ENCODE measurements around the gene NUFIP2. TPM values are rescaled to one million over a fixed set of nuclear protein-coding genes. Genes with fewer than 3 reads are reported as not detected.

NUFIP2 gene
- total RNA-seq, 6 donors from 2014 or later = 17.9 to 85.9 (median 38.4) TPM

- Histone ChIP-seq H3K4me3 (no peak overlapping the region), H3K27ac (no peak overlapping the region), H3K9me3 (no peaks in the 10 kb centered on the region), H3K4me1 (peaks cover 0 to 5% (median 1%) of the 10 kb centered on the region in 4 donors), H3K36me3 (peaks cover 19 to 90% (median 52%) of the 10 kb centered on the region in 4 donors), H3K27me3 (no peaks in the 10 kb centered on the region)
- no peak for ATAC-seq (ENCODE audit: low FRiP score in 2 of 2)
- no peak for TF ChIP-seq POLR2A (IDR thresholded peaks at IDR 0.05)
- no peak for TF ChIP-seq EP300 (IDR thresholded peaks at IDR 0.05)
- no peak for TF ChIP-seq POLR2AphosphoS5 (IDR thresholded peaks at IDR 0.05)
- no peak for TF ChIP-seq CTCF (IDR thresholded peaks at IDR 0.05)
- 89 to 91% methylated on average over 5 of the region's 5 CpGs for WGBS, 2 donors
- no peak for DNase-seq
Measured at GRCh38 chr17:29263916-29264315, 30.0 kb downstream of the NUFIP2 start.

GRCh38 chr17:29257756-29258155, 36.2 kb downstream of the NUFIP2 start:
- no peak overlapping the region for H3K4me3 ChIP-seq
- H3K27ac ChIP-seq = peak overlapping the region in 1 of 4 donors; percentile 44
- DNase-seq = no peak
- TF ChIP-seq POLR2A (IDR thresholded peaks at IDR 0.05) = no peak
- TF ChIP-seq POLR2AphosphoS5 (IDR thresholded peaks at IDR 0.05) = no peak
- TF ChIP-seq EP300 (IDR thresholded peaks at IDR 0.05) = no peak
- no peak for TF ChIP-seq CTCF (IDR thresholded peaks at IDR 0.05)
- peaks cover 27 to 41% (median 34%) of the 10 kb centered on the region in 4 donors for H3K4me1 ChIP-seq
- no peaks in the 10 kb centered on the region for H3K9me3 ChIP-seq
- no peaks in the 10 kb centered on the region for H3K27me3 ChIP-seq
- ATAC-seq (ENCODE audit: low FRiP score in 2 of 2) = peak in 1 of 2 donors; percentile 50
- 62 to 69% methylated on average over 3 of the region's 3 CpGs for WGBS, 2 donors
- peaks cover 7 to 40% (median 14%) of the 10 kb centered on the region in 4 donors for H3K36me3 ChIP-seq

DNA sequence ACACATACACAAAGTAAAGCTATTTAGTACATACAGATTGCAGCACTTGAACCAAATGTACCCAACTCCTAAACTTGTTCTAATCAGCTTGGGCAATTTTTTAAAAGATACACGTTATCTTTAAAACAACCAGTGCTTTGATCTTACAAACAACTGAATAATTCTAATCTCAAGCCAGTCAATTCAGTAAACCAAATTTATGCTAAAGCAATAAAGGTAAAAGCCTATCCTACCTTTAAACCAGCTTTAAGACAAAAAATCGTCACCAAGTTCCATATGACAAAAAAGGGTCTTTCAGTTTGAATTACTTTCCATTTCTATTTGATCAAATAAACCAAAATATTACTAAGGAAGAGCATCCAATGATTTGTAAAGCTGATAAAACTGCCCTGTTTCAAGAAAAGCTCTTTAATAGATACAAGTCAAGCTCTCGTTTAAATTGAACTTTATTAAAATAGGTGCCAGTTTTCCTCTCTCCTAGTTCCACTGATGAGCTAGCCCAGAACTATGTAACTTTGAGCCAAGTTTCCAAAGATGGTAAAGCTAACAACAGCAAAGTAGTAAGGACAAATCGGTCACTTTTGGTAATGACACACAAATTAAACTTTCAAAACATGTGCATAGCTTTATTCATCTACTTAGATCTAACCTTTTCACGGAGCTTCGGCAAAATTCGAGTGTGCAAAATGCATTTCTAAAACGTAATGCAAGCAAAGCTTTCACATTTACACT, 37.0 kb downstream of the NUFIP2 start:
- Histone ChIP-seq H3K4me1 (peaks cover 29 to 39% (median 38%) of the 10 kb centered on the region in 4 donors), H3K9me3 (no peaks in the 10 kb centered on the region), H3K4me3 (peak overlapping the region in 1 of 4 donors; percentile 19), H3K27ac (peak overlapping the region in 1 of 4 donors; percentile 19), H3K36me3 (peaks cover 4 to 32% (median 8%) of the 10 kb centered on the region in 4 donors), H3K27me3 (no peaks in the 10 kb centered on the region)
- DNase-seq = no peak
- TF ChIP-seq POLR2A (IDR thresholded peaks at IDR 0.05) (no peak), POLR2AphosphoS5 (IDR thresholded peaks at IDR 0.05) (no peak), EP300 (IDR thresholded peaks at IDR 0.05) (no peak)
- 72 to 76% methylated on average over 8 of the region's 8 CpGs for WGBS, 2 donors
- ATAC-seq (ENCODE audit: low FRiP score in 2 of 2) = no peak

- WGBS, 2 donors = 70 to 72% methylated on average over 4 of the region's 4 CpGs
- ATAC-seq (ENCODE audit: low FRiP score in 2 of 2) = peak in 1 of 2 donors; percentile 47
Measured at GRCh38 chr17:29255926-29256522, 37.9 kb downstream of the NUFIP2 start.

DNA sequence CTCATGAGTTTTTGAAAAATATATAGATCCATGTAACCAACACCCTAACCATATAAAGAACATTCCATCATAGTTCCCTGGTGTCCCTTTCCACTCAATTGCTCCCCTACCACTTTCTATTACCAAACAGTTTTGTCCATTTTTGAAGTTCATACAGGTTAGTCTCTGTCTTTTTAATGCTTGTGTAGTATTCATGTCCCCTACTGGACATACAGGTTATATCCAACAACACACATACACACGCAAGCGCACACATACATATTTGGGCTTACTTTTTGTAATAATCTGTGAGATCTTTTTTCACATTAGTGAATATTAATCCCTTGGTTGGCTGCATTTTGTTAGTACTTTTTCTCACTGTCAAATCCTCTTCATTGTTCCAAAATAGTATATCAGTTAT, 40.9 kb downstream of the NUFIP2 start:
- peaks cover 28 to 37% (median 32%) of the 10 kb centered on the region in 4 donors for H3K4me1 ChIP-seq
- H3K27ac ChIP-seq = no peak overlapping the region
- no peak overlapping the region for H3K4me3 ChIP-seq
- no peaks in the 10 kb centered on the region for H3K9me3 ChIP-seq
- H3K27me3 ChIP-seq = no peaks in the 10 kb centered on the region
- 92 to 97% methylated on average over 2 of the region's 2 CpGs for WGBS, 2 donors
- no peak for ATAC-seq (ENCODE audit: low FRiP score in 2 of 2)
- peaks cover 0 to 3% (median 0%) of the 10 kb centered on the region in 4 donors for H3K36me3 ChIP-seq
- TF ChIP-seq POLR2AphosphoS5 (IDR thresholded peaks at IDR 0.05) (no peak), POLR2A (IDR thresholded peaks at IDR 0.05) (no peak), EP300 (IDR thresholded peaks at IDR 0.05) (no peak), CTCF (IDR thresholded peaks at IDR 0.05) (no peak)
- DNase-seq = no peak

More at GRCh38 chr17:29255926-29256522, 37.9 kb downstream of the NUFIP2 start:
- DNase-seq = no peak
- H3K36me3 ChIP-seq = peaks cover 0 to 24% (median 5%) of the 10 kb centered on the region in 4 donors
- no peak overlapping the region for H3K27ac ChIP-seq
- TF ChIP-seq POLR2A (IDR thresholded peaks at IDR 0.05) = no peak
- no peak for TF ChIP-seq EP300 (IDR thresholded peaks at IDR 0.05)
- H3K9me3 ChIP-seq = no peaks in the 10 kb centered on the region
- H3K27me3 ChIP-seq = no peaks in the 10 kb centered on the region
- H3K4me1 ChIP-seq = peaks cover 29 to 39% (median 36%) of the 10 kb centered on the region in 4 donors
- no peak overlapping the region for H3K4me3 ChIP-seq

Data from upper lobe of left lung (tissue), 6 donors.